Activated CD4-positive, alpha-beta T cell treated with anti-CD3 and anti-CD28 coated beads, Interleukin-2, amount 10 ng/mL, durations not matched to agents 24 days and 14 days (primary cell): ENCODE measurements around the gene MAB21L2. TPM values are rescaled to one million over a fixed set of nuclear protein-coding genes. Genes with fewer than 3 reads are reported as not detected.
A peak's percentile ranks its signal among the peaks of the same experiment; 100 is the strongest.
"Not testable (repeated sequence)": the region's sequence is repeated elsewhere in the genome, so short reads cannot be mapped to it uniquely, and the experiment has no call there.

ENCODE experiments used
- DNase-seq: peaks from one replicate; pipeline ENCODE4 v3.0.0; 2022
- H3K27ac Mint-ChIP-seq: one replicate; pipeline ENCODE4 v1.8.0; 2022; ENCODE audit warnings: mild to moderate bottlenecking, mixed read lengths
- H3K27me3 Mint-ChIP-seq: one replicate; pipeline ENCODE4 v1.8.0; 2022; ENCODE audit warnings: mixed read lengths
- H3K36me3 Mint-ChIP-seq: one replicate; pipeline ENCODE4 v1.8.0; 2022; ENCODE audit warnings: low read depth, mild to moderate bottlenecking, mixed read lengths
- H3K4me1 Mint-ChIP-seq: one replicate; pipeline ENCODE4 v1.8.0; 2021; ENCODE audit warnings: mixed read lengths
- H3K4me3 Mint-ChIP-seq: one replicate; pipeline ENCODE4 v1.8.0; 2022; ENCODE audit warnings: mild to moderate bottlenecking, moderate library complexity, mixed read lengths
- H3K9me3 Mint-ChIP-seq: one replicate; pipeline ENCODE4 v1.8.0; 2021; ENCODE audit warnings: mixed read lengths
- intact Hi-C: fragments of 100-400 bp; cut with micrococcal nuclease; formaldehyde crosslinking; loops from one replicate; pipeline ENCODE4 v1.15.1; 2023
- total RNA-seq: library from RNA; stranded (reverse); gene quantifications from 2 replicates; pipeline ENCODE4 v1.2.3, GENCODE V29; 2022

The MAB21L2 gene
- total RNA-seq, 1 donor from 2014 or later = not detected

DNA sequence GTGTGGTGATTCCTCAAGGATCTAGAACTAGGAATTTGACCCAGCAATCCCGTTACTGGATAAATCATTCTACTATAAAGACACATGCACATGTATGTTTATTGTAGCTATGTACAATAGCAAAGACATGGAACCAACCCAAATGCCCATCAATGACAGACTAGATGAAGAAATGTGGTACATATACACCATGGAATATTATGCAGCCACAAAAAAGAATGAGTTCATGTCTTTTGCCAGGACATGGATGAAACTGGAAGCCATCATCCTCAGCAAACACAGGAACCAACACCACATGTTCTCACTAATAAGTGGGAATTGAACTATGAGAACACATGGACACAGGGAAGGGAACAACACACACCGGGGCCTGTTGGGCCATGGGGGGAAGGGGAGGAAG, 17.0 kb upstream of the MAB21L2 start:
- DNase-seq, H3K4me1 Mint-ChIP-seq, H3K27me3 Mint-ChIP-seq, intact Hi-C loops, H3K27ac Mint-ChIP-seq, H3K4me3 Mint-ChIP-seq: not testable (repeated sequence)
- Mint-ChIP-seq H3K36me3 (peaks cover 12% of the 10 kb centered on the region), H3K9me3 (peaks cover 11% of the 10 kb centered on the region)

DNA sequence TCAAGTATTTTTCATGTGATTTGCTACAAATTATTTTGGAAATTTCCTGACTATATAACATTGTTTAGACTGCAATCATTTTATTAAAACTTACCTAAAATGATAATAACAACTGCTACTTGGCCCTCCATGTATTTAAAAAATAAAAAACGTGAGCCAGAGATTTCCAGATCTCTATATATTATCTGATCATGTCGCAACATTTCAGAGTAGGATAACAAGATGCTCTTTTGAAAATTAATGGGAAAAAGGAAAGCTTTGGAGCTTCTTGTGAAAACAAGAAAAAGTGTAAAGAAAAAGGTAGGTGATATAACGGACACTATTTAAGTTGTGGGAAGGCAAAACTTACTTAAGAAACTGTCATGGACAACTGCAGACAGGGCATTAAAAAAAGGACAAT, 14.9 kb upstream of the MAB21L2 start:
- H3K4me1 Mint-ChIP-seq = no peaks in the 10 kb centered on the region
- H3K27ac Mint-ChIP-seq = no peak overlapping the region
- DNase-seq = no peak
- H3K9me3 Mint-ChIP-seq = peaks cover 11% of the 10 kb centered on the region
- no peak overlapping the region for H3K4me3 Mint-ChIP-seq
- no peaks in the 10 kb centered on the region for H3K27me3 Mint-ChIP-seq
- H3K36me3 Mint-ChIP-seq = peaks cover 12% of the 10 kb centered on the region
- intact Hi-C loops = no loop called here

DNA sequence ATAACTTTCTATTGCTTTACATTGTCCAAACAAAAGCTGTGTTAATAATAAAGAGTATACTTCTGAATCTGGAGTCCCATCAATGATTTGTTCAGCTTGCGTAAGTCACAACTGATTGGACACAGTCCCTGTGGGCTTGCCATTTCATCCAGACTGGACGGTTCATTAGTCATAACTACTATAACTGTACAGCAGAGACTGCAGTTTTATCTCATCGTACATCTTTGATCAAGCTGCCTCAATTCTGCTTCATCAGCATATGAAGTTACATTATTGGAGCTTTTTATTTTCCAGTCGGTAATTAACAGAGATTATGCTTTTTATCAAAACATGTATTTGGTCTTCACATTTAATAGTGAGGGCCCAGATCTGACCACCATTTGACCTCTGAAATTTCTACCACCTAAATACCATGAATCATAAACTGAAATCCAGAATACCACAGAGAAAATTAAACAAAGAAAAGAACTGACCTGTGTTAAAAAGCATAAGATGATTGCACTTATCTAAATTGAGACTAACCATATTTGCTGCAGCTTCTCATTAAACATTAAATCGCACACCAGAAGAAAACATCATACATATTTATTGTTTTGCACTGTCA, 12.5 kb upstream of the MAB21L2 start:
- no peaks in the 10 kb centered on the region for H3K27me3 Mint-ChIP-seq
- no peak overlapping the region for H3K4me3 Mint-ChIP-seq
- H3K9me3 Mint-ChIP-seq = peaks cover 7% of the 10 kb centered on the region
- H3K27ac Mint-ChIP-seq = no peak overlapping the region
- peaks cover 10% of the 10 kb centered on the region for H3K36me3 Mint-ChIP-seq
- peaks cover 9% of the 10 kb centered on the region for H3K4me1 Mint-ChIP-seq
- no peak for DNase-seq
- intact Hi-C loops = no loop called here

DNA sequence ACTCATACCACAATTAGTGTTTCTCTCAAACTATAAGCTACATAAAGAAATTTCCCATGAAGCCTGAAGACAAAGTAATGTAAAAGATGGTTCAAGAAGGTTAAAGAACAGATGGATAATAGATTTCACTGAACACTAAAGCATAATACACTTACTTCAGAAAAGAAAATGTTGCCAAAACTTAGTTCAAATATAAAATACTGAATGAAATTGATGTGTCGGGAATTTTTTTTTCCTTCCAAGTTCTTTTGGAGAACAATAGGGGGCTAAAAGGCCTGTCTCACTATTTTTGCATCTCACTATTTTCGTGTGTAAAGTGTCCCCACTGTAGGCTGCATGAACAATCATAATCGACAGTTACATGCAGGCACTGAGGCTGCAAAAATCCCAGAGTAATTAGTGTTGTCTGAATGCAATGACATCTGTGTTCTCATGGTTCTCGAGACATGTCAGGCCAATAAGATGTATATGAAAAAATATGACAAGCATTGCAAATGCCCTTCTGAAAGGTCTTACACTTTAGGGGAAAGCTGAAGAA, 11.9 kb upstream of the MAB21L2 start:
- H3K36me3 Mint-ChIP-seq = peaks cover 4% of the 10 kb centered on the region
- no peaks in the 10 kb centered on the region for H3K27me3 Mint-ChIP-seq
- DNase-seq = no peak
- peaks cover 1% of the 10 kb centered on the region for H3K9me3 Mint-ChIP-seq
- H3K4me1 Mint-ChIP-seq = peaks cover 9% of the 10 kb centered on the region
- H3K4me3 Mint-ChIP-seq = no peak overlapping the region
- no peak overlapping the region for H3K27ac Mint-ChIP-seq
- intact Hi-C loops = loop anchor here (5.0 kb wide), 1 partner anchor 53 kb away; no protein-coding TSS in a partner anchor

DNA sequence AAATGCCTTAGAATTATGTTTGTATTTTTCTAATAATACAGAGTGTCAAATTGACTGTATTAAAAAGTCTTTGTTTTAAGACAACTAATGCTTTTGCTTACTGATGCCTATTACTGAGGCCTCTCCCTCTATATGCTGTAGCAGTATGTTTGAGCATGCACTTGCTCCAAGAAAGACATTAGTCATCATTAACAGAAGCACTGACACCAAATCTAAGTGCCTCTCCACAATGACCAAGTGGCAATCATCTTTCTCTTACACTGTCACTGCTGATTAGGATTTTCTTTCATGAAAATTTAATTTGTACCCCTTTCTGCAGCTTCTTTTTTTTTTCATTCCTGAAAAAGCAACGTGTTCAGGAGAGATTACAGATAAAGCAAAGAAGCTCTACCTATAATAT, 11.1 kb upstream of the MAB21L2 start:
- intact Hi-C loops = loop anchor here (5.0 kb wide), 1 partner anchor 54 kb away; no protein-coding TSS in a partner anchor
- no peak overlapping the region for H3K27ac Mint-ChIP-seq
- no peak for DNase-seq
- no peak overlapping the region for H3K4me3 Mint-ChIP-seq
- peaks cover 3% of the 10 kb centered on the region for H3K36me3 Mint-ChIP-seq
- H3K4me1 Mint-ChIP-seq = peaks cover 9% of the 10 kb centered on the region
- no peaks in the 10 kb centered on the region for H3K9me3 Mint-ChIP-seq
- no peaks in the 10 kb centered on the region for H3K27me3 Mint-ChIP-seq

DNA sequence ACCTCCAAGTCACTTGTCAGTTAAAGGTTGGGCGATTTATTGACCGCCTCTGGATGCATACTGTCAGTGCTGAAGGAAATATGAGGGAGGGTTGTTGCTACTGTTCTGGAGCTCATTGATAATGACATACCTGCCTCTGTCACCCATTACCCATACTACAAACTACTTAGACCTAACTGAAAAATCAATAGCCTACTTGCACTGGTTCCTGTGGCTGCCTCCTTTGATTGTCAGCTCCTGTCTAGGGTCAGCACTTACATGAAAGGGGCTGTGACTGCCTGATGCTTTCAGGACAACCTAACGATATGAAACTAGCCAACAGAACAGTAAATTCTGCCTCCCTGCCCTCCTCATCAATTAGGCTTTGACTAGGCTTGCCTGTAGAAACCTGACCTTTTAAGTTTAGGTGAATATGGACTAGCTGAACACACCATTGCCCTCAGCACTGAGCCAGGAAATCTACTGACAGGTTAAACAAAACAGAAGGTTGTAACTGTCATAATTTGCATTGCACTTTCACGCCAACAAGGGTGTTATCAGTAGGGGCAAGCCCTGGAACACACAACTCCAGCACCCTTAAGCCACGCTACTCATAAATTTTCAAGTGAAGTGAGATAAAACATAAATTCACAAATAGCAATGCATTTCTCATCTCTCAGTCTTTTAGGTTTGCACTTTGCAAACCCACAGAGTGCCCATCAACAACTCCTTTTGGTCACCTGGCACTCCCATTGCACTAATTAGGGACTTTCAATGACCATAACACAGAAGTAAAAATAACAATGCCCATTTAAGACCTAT, 9.0 kb upstream of the MAB21L2 start:
- Mint-ChIP-seq H3K27me3 (no peaks in the 10 kb centered on the region), H3K36me3 (peaks cover 3% of the 10 kb centered on the region), H3K4me1 (peaks cover 9% of the 10 kb centered on the region), H3K27ac (peak overlapping the region; percentile 9), H3K9me3 (no peaks in the 10 kb centered on the region), H3K4me3 (no peak overlapping the region)
- intact Hi-C loops = loop anchor here (5.0 kb wide), 1 partner anchor 56 kb away; no protein-coding TSS in a partner anchor
- DNase-seq = no peak

DNA sequence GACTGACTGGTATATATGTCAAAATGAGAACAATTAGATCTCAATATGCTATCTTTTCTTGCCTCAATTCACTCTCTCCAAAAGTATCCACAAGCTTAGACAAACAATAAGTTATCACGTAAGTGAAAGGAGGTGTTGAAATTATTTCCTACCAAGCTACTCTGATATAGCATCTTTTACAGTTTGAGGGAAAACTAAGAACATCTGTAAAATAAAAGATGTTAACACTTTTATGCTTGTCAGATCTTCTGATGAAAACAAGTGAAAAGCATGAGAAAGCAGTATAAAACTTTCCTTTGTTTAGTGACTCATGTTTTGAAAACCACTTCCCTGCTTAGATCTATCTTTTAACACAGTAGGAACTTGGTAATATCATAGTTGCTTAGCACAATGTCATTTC, 8.4 kb upstream of the MAB21L2 start:
- no peak for DNase-seq
- Mint-ChIP-seq H3K9me3 (no peaks in the 10 kb centered on the region), H3K27me3 (no peaks in the 10 kb centered on the region), H3K27ac (peak overlapping the region; percentile 9), H3K36me3 (peaks cover 3% of the 10 kb centered on the region), H3K4me3 (no peak overlapping the region), H3K4me1 (peaks cover 9% of the 10 kb centered on the region)
- intact Hi-C loops = loop anchor here (5.0 kb wide), 1 partner anchor 56 kb away; no protein-coding TSS in a partner anchor

DNA sequence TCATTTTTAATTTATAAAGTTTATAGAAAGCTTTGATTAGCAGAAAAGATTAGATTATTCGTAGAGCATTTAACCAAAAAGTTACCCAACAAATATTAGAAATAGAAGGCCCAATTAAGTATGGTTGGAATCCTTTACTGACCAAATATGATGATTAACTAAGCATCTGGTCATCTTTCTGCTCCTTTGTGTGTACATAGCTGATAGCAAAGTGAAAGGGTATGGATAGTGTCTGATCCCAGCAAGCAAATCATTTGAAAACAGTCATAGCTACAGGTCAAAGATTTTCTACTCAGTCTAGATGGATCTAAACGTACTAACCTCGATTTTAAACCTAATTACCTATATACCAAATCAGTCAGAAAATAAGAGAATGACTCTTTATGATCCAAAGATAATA, 7.3 kb upstream of the MAB21L2 start:
- Mint-ChIP-seq H3K9me3 (no peaks in the 10 kb centered on the region), H3K4me1 (peaks cover 9% of the 10 kb centered on the region), H3K36me3 (peaks cover 6% of the 10 kb centered on the region), H3K4me3 (no peak overlapping the region), H3K27me3 (no peaks in the 10 kb centered on the region), H3K27ac (no peak overlapping the region)
- intact Hi-C loops = loop anchor here (5.0 kb wide), 1 partner anchor 57 kb away; no protein-coding TSS in a partner anchor
- DNase-seq = no peak

DNA sequence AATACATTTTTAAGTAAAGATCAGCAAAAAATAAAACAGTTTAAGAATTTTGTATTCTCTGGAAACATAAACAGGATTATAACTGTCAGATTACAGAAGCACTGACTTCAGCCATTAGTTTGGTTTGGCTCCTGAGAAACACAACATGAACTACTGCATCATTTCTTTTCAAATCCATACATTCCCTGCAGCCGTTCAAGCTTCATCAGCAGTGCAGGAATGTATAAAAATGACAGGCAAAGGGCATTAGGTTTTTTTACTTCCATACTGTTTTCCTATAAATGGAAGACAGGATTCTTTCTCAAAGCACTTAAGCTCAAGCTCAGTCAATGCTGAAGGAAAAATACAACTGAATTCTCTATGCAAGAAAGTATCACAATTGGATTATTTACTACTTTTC, 4.2 kb upstream of the MAB21L2 start:
- no peak for DNase-seq
- Mint-ChIP-seq H3K4me1 (peaks cover 8% of the 10 kb centered on the region), H3K9me3 (no peaks in the 10 kb centered on the region), H3K27ac (no peak overlapping the region), H3K36me3 (peaks cover 17% of the 10 kb centered on the region), H3K27me3 (no peaks in the 10 kb centered on the region), H3K4me3 (no peak overlapping the region)
- intact Hi-C loops = no loop called here

DNA sequence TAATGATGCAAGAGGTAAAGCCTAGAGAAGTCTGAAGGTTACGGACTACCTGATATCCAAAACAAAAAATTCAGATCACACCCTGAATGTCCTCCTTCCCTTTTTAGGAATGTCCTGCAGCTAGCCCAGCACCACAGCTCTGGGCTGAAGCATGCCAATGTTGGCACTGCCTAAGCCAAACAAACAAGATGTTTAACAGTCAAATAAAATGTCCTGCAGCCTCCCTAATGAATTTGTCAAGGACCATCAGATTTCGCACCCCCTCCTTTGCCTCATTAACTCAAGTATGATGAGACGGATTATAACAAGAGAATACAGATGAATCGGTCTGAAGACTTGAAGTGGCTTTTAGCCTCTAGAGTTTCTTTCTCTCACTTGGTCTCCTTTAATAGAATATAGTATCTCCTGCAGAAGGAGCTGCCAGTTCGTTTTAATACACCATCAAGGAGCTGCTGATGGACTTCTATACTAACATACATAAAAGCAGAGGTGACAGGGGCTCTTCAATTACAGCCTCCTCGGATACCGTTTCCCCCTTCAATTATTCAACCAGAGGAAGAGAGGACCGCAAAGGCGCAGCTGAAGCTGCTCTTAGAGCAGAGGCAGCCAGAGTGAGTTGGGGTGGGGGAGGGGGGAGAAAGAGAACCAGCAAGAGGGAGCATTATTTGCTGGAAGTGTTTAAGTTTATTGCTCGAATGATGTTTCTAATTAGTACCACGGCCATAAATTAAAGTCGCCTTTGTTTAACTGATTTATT, 3.0 kb upstream of the MAB21L2 start:
- intact Hi-C loops = no loop called here
- Mint-ChIP-seq H3K4me3 (no peak overlapping the region), H3K4me1 (no peaks in the 10 kb centered on the region), H3K27me3 (no peaks in the 10 kb centered on the region), H3K36me3 (peaks cover 25% of the 10 kb centered on the region), H3K9me3 (no peaks in the 10 kb centered on the region), H3K27ac (no peak overlapping the region)
- no peak for DNase-seq

DNA sequence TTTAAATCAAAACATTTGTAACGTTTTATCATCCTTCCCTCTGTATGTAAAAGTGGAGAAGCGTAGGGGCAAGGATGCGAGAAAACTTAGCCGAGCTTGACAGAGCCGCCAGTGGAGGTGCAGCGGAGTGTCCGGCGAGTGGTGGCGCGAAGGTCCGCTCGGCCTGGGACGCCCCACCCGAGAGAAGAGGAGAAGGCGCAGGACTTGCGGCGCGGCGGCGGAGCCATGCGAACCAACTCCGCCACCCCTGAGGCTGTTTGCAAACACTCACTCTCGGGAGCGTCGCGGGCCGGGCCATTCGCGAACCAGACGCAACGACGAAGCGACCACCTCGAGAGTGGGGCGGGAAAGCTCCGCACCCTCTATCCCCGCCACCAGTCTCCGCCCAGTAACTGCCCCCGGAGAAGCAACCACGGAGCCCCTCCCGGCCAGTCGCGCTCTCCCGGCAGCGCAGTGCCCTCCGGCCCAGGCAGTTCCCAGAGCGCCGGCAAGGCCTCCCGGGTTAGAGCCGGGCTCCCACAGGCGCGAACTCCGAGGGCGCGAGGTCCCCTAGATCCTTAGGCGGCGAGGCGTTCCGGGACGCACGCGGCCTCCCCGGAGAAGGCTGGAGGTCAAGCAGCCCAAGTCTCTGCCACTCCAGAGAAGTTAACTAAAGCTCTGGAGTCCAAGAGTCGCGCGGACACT, 2.3 kb upstream of the MAB21L2 start:
- H3K4me1 Mint-ChIP-seq = no peaks in the 10 kb centered on the region
- H3K27ac Mint-ChIP-seq = no peak overlapping the region
- H3K9me3 Mint-ChIP-seq = no peaks in the 10 kb centered on the region
- intact Hi-C loops = no loop called here
- H3K27me3 Mint-ChIP-seq = no peaks in the 10 kb centered on the region
- no peak for DNase-seq
- H3K36me3 Mint-ChIP-seq = peaks cover 31% of the 10 kb centered on the region
- no peak overlapping the region for H3K4me3 Mint-ChIP-seq

DNA sequence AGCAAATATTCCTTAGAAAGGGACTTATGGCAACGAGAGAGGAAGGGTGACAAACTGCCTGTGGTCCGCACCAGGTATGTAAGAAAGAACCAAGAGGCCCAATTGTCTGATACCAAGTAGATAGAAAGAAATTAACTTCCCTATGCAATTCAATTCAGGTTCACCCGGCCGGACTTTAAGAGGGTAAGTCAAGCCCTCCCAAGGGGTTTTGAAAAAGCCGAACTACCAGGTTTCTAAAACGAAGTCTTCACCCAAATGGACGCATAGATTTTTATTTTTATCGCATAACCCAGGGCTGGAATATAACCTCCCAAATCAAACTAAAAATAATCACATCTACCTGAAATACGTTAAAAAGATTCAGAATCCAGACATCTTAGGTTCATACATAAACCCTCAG, 1.6 kb upstream of the MAB21L2 start:
- DNase-seq = no peak
- intact Hi-C loops = no loop called here
- Mint-ChIP-seq H3K36me3 (peaks cover 31% of the 10 kb centered on the region), H3K4me1 (no peaks in the 10 kb centered on the region), H3K4me3 (no peak overlapping the region), H3K27ac (no peak overlapping the region), H3K27me3 (no peaks in the 10 kb centered on the region), H3K9me3 (no peaks in the 10 kb centered on the region)

DNA sequence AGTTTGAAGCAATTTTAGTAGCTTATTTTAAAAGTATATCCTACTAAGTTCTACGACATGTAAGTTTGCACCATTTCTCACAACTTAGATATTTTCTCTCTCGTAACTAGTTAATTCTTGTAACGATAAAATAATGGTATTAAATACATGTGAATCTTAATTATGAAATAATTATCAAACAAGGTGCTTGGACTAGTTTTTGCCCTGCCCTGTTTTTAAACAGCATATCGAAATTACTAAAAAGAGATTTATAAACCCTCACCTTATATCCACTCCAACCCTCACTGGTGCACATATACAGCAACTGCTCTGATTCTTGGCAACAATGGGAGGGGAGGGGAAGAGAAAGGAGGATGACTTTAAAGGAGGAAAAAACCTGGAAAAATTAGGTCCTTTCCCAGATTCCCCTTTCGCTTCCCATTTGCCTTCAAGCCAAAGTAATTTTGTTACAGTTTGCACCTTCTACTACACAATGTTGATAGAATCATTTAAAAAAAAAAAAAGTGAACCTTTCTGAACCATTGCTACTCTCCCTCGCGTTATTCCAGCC, 820 bp upstream of the MAB21L2 start:
- no peak overlapping the region for H3K4me3 Mint-ChIP-seq
- no peaks in the 10 kb centered on the region for H3K9me3 Mint-ChIP-seq
- intact Hi-C loops = no loop called here
- H3K4me1 Mint-ChIP-seq = no peaks in the 10 kb centered on the region
- H3K27me3 Mint-ChIP-seq = no peaks in the 10 kb centered on the region
- peaks cover 33% of the 10 kb centered on the region for H3K36me3 Mint-ChIP-seq
- DNase-seq = no peak
- no peak overlapping the region for H3K27ac Mint-ChIP-seq
